ENCODE measurements around the gene BRPF1. TPM values are rescaled to one million over a fixed set of nuclear protein-coding genes. Genes with fewer than 3 reads are reported as not detected.

BRPF1 gene
- total RNA-seq, 1 donor from 2014 or later: 27.1 TPM

DNA sequence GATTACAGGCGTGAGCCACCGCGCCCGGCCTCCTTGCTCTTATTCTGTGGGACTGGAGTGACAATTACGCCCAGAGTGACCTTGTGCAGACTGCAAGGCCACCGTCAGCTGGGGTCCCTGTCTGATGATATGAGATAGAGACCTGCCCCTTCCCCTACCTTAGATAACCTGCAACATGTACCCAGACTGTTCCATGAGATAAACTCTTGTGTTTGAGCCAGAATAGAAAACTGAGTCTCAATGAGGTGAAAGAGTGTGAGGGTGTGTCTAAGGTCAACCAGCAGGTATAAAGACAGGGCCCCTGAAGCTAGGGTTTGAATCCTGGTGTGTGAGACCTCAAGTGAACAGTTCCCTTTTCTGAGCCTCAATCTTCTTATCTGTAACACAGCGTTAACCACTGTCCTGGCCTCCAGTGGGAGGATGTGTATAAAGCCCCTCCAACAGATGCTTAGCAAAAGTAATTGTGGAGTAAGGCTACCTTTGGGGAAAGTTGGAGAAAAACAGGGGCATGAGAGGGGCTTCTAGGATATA is 54.7 kb downstream of the BRPF1 start:
- Mint-ChIP-seq H3K4me1 (peaks cover 5% of the 10 kb centered on the region), H3K9me3 (no peaks in the 10 kb centered on the region), H3K27me3 (ENCODE audit: low read depth) (no peaks in the 10 kb centered on the region), H3K4me3 (no peak overlapping the region), H3K36me3 (peaks cover 44% of the 10 kb centered on the region), H3K27ac (no peak overlapping the region)
- no peak for DNase-seq (ENCODE audit: low spot score in 2 of 2, unreplicated experiment in 2 of 2)
- TF ChIP-seq, protein P1, sequence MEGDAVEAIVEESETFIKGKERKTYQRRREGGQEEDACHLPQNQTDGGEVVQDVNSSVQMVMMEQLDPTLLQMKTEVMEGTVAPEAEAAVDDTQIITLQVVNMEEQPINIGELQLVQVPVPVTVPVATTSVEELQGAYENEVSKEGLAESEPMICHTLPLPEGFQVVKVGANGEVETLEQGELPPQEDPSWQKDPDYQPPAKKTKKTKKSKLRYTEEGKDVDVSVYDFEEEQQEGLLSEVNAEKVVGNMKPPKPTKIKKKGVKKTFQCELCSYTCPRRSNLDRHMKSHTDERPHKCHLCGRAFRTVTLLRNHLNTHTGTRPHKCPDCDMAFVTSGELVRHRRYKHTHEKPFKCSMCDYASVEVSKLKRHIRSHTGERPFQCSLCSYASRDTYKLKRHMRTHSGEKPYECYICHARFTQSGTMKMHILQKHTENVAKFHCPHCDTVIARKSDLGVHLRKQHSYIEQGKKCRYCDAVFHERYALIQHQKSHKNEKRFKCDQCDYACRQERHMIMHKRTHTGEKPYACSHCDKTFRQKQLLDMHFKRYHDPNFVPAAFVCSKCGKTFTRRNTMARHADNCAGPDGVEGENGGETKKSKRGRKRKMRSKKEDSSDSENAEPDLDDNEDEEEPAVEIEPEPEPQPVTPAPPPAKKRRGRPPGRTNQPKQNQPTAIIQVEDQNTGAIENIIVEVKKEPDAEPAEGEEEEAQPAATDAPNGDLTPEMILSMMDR (IDR thresholded peaks at IDR 0.05; ENCODE audit: unreplicated experiment): no peak

- Mint-ChIP-seq H3K9me3 (no peaks in the 10 kb centered on the region), H3K4me3 (no peak overlapping the region), H3K36me3 (peaks cover 41% of the 10 kb centered on the region), H3K27me3 (ENCODE audit: low read depth) (no peaks in the 10 kb centered on the region), H3K27ac (no peak overlapping the region), H3K4me1 (peaks cover 9% of the 10 kb centered on the region)
- DNase-seq (ENCODE audit: low spot score in 2 of 2, unreplicated experiment in 2 of 2): no peak
- TF ChIP-seq, protein P1 (IDR thresholded peaks at IDR 0.05; ENCODE audit: unreplicated experiment): peak; percentile 32
Measured at GRCh38 chr3:9786825-9787669, 55.5 kb downstream of the BRPF1 start.

DNA sequence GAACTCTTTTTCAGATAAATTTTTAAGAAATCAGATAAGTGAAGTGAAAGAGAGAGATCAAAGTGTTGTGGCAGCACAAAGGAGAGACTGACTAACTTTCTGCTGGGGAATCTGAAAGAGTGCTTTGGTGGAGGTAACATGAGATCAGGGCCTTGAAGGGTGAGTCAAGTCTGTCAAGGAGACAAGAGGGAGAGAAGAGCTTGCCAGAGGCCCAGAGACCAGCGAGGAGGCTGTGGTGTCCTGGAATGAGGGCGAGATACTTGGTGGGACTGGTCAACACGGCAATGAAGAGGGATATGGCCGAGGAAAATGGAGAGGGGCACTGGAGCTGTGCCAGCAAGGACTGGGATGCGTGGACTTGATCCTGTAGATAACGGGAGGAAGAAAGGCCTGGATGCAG is 56.2 kb downstream of the BRPF1 start:
- TF ChIP-seq, protein P1 (IDR thresholded peaks at IDR 0.05; ENCODE audit: unreplicated experiment): no peak
- Mint-ChIP-seq H3K4me1 (peaks cover 10% of the 10 kb centered on the region), H3K4me3 (no peak overlapping the region), H3K27ac (no peak overlapping the region), H3K27me3 (ENCODE audit: low read depth) (no peaks in the 10 kb centered on the region), H3K36me3 (peaks cover 36% of the 10 kb centered on the region), H3K9me3 (no peaks in the 10 kb centered on the region)
- DNase-seq (ENCODE audit: low spot score in 2 of 2, unreplicated experiment in 2 of 2): no peak

GRCh38 chr3:9791127-9791526 is 59.6 kb downstream of the BRPF1 start:
- Mint-ChIP-seq H3K4me1 (peaks cover 22% of the 10 kb centered on the region), H3K4me3 (peak overlapping the region; percentile 98), H3K27ac (peak overlapping the region; percentile 100), H3K9me3 (no peaks in the 10 kb centered on the region), H3K27me3 (ENCODE audit: low read depth) (no peaks in the 10 kb centered on the region), H3K36me3 (peaks cover 31% of the 10 kb centered on the region)
- TF ChIP-seq, protein P1 (IDR thresholded peaks at IDR 0.05; ENCODE audit: unreplicated experiment): no peak
- no peak for DNase-seq (ENCODE audit: low spot score in 2 of 2, unreplicated experiment in 2 of 2)

DNA sequence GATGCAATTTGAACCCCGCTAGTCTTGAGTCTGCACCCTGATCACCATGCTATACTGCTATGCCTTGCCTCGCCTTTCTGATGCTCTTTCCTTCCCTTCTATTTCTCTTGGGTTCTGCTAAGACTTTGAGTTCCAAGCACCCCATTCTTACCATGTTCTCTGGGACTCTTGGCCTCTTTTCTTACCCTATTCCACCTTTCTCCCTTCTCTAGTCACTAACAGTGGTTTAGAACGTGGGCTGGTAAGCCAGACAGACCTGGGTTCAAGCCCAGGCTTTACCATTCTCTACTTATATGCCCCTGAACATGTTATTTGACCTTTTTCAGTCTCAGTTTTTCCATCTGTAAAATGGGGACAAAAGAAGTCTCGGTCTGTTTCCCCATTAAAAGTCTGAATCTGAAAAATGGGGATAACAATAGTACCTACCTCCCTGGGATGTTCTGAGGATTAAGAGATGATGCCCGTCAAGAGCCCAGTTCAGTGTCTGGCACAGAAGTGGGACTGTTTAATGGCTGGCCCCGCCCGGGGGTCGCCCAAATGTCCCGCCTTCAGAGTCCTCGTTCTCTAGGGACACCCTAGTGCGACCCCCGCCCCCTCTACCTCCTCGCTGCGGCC is 60.4 kb downstream of the BRPF1 start:
- DNase-seq (ENCODE audit: low spot score in 2 of 2, unreplicated experiment in 2 of 2): no peak
- TF ChIP-seq, protein P1 (IDR thresholded peaks at IDR 0.05; ENCODE audit: unreplicated experiment): no peak
- Mint-ChIP-seq H3K4me1 (peaks cover 22% of the 10 kb centered on the region), H3K4me3 (peak overlapping the region; percentile 98), H3K27ac (peak overlapping the region; percentile 100), H3K27me3 (ENCODE audit: low read depth) (no peaks in the 10 kb centered on the region), H3K36me3 (peaks cover 26% of the 10 kb centered on the region), H3K9me3 (no peaks in the 10 kb centered on the region)
